ENCODE results near the gene COG7.

DNA sequence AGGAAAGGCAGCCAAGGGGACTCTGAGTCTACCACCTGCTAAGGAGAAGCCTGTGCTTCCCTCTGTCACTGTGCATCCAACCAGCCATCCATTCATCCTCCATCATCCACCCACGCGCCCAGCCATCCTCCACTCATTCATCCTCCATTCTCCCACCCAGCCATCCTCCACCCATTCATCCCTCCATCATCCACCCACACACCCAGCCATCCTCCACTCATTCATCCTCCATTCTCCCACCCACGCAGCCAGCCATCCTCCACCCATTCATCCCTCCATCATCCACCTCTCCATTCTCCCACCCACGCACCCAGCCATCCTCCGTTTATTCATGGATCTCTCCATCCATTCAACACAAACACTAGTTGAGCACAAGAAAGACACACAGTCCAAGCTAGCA lies 74.1 kb downstream of the COG7 start:
- TF ChIP-seq POLR2A (IDR thresholded peaks at IDR 0.05) = no peak
- TF ChIP-seq, protein P1, sequence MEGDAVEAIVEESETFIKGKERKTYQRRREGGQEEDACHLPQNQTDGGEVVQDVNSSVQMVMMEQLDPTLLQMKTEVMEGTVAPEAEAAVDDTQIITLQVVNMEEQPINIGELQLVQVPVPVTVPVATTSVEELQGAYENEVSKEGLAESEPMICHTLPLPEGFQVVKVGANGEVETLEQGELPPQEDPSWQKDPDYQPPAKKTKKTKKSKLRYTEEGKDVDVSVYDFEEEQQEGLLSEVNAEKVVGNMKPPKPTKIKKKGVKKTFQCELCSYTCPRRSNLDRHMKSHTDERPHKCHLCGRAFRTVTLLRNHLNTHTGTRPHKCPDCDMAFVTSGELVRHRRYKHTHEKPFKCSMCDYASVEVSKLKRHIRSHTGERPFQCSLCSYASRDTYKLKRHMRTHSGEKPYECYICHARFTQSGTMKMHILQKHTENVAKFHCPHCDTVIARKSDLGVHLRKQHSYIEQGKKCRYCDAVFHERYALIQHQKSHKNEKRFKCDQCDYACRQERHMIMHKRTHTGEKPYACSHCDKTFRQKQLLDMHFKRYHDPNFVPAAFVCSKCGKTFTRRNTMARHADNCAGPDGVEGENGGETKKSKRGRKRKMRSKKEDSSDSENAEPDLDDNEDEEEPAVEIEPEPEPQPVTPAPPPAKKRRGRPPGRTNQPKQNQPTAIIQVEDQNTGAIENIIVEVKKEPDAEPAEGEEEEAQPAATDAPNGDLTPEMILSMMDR (IDR thresholded peaks at IDR 0.05) = no peak
